GM19463 (cell line): ENCODE measurements around the gene ARFGAP3.

ENCODE experiments used
- ATAC-seq: cut with Tn5 transposase; IDR thresholded peaks from one replicate; pipeline ENCODE4 v1.9.1; 2021; ENCODE audit warnings: mild to moderate bottlenecking, moderate library complexity; ENCODE audit not compliant: unreplicated experiment

Gene ARFGAP3

DNA sequence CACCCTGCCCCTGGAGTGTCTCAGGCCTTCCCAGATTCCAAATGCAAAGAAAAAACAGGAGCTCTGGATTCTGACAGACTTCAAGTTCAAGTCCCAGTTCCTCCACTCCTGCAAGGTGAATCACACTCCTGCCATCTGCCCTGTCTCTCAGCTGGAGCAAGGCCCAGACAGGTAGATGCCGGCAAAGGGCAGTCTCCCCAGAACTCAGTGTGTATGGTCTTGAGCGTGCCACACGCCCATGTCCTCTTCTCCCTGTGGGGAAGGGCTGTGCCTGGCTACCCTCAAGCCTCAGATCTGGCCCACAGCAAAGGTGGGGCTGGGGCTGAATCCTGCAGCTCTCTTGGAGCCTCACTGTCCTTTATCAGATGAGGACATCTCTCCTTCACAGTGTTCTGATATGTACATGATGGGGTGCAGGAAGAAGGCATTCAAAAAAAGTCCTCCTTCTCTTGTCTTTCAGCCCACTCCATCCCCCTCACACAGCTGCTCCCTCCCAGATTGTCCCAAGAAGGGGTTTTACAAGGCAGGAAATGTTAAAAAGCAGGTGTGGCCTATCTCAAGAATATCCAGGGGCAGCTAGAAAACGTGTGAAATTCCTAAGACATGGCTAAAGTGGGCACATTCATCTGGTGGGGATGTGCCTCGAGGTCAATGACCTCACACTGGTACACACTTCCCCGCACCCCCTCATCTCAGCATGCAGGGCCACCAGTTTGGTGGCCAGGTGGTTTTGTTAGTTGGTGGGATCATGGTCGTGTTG, 27.7 kb upstream of the ARFGAP3 start:
- ATAC-seq: no peak

DNA sequence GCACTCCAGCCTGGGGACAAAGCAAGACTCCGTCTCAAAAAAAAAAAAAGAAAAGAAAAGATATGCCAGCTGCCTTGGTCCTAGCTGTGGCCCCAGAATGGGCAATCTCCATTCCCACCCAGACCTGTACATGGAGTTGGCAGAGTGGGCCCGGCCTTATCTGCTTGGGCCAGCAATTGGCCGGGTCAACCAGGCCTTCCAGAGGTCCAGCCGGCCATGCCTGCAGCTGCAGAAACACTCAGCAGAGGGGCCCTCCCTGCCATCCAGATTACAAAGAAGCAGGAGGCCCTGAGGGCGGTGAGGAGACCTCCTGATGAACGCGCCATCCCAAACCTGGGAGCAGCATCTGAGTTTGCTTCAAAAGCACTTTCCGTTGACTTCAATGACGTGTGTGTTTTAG, 26.9 kb upstream of the ARFGAP3 start:
- ATAC-seq: no peak

DNA sequence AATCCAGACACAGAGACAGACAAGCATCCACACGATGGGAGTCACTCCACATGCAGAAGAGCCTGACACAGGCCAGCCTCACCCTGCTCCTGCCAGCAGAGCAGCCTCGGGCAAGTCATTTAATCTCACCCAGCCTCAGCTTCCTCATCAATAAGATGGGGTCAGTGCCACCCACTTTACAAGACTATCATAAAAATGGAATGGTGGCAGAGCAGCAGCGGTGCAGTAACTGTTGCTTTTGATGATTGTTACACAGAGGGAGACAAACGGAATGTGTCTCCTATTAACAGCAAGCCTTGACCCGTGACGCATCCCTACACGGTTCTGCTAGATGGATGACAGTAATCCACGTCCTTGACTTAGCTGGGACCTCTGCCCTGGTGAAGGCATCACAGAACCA, 26.0 kb upstream of the ARFGAP3 start:
- ATAC-seq: no peak

- no peak for ATAC-seq
Observed at GRCh38 chr22:42881982-42882656, 25.0 kb upstream of the ARFGAP3 start.

GRCh38 chr22:42881298-42881697, 24.2 kb upstream of the ARFGAP3 start:
- ATAC-seq: no peak

- no peak for ATAC-seq
Observed at GRCh38 chr22:42880815-42881214, 23.7 kb upstream of the ARFGAP3 start.

DNA sequence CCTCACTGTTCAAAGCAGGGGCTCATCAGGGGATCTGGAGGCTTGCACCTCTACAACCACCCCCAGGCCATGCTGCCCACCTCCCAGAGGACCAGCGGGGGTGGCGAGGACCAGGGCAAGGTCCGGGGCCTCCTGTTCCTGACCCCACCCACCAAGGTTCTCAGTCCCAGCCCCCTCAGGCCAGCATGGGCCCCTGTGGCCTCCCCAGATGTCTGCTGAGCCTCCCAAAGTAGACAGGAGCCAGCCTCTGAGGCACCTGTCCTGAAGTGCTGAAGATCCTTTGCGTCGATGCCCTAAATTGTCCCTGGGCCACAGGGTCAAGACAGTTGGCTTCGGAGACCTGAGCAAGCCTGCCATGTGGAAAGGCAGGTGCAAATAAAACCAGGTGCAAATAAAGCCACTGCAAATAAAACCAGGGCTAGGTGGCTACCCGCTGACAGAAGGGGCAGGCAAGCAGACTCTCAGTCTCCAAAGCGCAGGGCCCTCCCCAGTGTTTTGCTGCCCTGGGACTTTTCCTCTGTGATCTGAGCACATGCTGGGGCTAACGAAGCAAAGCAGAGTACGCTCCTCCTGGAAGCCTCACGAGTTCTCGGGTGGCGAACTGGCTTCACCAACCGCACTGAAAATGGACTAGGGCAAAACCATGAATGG, 22.4 kb upstream of the ARFGAP3 start:
- no peak for ATAC-seq

DNA sequence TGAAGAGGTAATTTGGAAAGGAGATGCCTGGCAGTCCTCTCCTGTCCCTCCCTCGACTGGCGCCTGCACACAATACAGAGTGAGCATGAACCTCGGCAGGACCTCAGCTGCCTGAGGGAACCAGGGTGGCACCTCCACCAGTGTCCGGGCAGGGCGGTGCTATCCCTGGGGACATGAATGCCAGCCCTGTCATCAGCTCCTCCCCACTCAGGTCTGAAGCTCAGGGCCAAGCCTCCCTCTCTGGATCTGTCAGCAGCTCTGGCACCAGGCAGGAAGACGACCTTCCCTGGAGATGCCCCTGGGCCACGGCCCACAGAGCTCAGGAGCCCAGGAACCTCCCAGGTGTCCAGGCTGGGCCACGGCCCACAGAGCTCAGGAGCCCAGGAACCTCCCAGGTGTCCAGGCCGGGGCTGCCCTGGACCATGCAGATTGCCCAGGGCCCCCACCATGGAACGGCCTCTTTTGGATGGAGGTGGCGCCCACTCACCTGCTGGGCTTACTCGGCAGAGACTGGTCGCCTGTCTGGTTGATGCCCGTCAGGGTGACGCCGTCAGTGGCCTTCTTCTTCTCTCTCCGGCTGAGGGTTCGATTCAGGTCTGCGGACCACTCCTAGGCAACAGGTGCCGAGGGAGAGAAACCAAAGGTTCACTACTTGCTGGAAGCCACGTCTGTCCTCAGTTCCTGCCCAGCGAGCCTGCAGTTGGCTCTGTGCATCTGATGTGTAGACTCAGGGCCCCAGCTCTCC, 21.7 kb upstream of the ARFGAP3 start:
- no peak for ATAC-seq

GRCh38 chr22:42877597-42878340, 20.7 kb upstream of the ARFGAP3 start:
- no peak for ATAC-seq

GRCh38 chr22:42877158-42877557, 20.1 kb upstream of the ARFGAP3 start:
- ATAC-seq: no peak

DNA sequence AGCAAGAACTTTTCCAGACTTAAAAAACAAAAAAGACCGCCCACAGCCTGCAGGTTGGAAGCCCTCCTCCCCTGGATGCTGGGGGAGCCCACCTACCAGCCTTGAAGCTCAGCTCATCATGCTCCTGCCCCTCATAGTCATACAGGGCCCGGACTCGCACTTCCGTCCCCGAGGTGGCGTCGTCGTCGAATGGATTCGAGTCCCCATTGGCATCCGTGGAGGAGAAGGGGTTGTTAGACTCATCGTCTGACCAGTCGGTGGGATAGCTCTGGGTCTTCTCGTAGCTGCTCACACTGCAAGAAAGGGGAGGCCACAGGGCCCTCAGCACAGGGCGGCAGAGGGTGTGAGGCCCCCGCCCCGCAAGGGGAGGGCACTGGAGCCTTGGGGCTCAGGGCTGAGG, 19.0 kb upstream of the ARFGAP3 start:
- no peak for ATAC-seq

DNA sequence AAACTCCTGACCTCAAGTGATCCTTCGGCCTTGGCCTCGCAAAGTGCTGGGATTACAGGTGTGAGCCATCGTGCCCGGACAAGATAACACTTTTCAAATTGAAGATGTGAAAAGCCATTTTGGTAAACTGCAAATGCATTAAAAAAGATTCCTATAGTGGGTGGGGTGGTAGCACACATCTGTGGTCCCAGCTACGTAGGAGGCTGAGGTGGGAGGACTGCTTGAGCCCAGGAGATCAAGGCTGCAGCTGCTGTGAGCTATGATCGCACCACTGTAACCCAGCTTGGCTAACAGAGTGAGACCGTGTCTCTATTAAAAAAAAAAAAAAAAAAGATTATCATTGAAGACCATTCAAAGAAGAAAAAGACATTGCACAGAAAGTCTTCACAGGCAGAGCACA, 16.9 kb upstream of the ARFGAP3 start:
- no peak for ATAC-seq

GRCh38 chr22:42873356-42873755, 16.3 kb upstream of the ARFGAP3 start:
- ATAC-seq: no peak

DNA sequence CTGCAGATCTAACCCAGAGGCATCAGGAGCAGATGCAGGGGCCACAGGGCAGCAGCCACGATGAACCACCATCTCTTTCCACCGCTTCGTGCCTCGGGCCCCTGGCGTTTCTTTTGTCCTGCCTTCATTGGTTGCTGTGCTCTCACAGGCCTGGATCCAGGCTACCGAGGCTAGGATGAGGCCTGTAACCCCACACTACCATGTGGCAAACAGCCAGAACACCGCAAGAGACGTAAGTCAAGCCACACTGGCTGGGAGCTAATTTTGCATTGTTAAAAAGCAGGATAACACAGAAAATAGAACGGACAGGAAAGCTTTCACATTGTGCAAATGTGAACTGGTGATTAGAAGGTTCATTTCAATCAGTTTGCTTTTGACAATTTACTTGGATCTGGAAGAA, 15.7 kb upstream of the ARFGAP3 start:
- no peak for ATAC-seq

GRCh38 chr22:42871146-42872050, 14.3 kb upstream of the ARFGAP3 start:
- ATAC-seq: no peak

DNA sequence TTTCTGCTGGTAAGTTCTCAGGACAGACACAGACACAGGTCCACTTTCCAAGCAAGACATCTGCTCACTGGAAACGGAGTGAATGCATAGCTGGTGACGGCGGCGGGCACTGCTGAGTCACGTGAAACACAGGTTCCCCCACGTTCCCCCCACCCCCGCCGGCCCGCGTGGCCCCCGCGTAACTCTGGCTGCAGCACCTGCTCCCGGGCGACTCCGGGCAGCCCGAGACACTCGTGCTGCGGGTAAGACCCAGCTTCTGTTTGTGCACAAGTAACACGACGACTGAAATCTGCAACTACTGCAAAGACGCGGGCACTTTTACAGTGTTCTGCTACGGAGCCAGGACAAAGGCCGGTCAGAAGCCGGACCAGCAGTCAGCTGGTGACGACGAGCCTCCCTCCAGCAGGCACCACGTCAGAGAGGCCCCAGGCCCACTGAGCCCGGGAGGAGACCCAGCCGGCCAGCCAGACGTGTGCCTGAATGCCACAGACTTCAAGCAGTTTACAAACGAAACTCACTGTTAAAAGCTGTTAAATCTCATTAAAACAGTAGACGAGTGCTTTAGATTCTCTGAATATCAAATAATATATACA, 12.9 kb upstream of the ARFGAP3 start:
- ATAC-seq: no peak

DNA sequence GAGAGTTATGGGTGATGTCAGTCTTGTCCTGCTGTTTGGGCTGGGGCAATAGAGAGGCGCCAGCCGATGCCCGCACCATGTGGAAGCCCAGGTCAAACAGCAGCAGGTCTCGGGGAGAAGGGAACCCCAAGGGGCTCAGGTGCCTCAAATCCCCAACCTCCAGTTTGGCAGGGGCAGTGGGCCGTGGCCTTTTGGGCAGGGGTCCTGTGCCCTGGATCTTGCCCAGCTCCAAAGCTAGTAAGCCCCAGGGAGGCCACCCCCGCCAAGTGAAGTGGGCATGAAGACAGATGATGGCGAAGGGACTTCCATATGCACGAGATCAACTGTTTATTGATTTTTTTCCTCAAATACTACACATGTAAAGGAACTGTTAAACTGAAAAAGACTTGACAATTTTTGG, 12.4 kb upstream of the ARFGAP3 start:
- ATAC-seq: no peak

DNA sequence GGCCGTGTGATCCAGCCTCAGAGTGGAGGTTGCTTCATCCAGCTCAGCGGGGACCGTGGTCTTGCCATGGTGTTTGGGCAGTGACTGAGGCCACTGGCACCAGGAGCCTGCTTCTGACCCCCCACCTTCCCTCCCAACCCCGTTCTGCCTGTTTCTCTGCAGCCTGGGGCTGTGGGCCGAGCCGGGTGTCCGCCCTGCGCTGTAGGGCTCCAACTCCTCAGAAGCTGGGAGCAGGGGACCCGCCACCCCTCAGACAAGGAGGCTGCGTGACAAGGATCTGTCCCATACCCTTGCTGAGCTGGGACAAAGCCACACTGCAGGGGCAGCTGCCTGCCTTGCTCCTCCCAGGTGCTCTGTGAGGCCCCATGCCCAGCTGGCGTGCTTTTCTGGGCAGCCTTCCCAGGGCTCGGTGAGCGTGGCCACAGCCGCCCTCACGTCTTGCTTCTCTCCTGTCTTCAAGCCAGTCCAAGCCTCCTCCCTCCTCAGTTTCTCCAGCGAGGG, 11.7 kb upstream of the ARFGAP3 start:
- no peak for ATAC-seq

- no peak for ATAC-seq
Observed at GRCh38 chr22:42866100-42866499, 9.0 kb upstream of the ARFGAP3 start.
